CD14-positive monocyte (primary cell): ENCODE results near the gene ANGPTL4. TPM values are rescaled to one million over a fixed set of nuclear protein-coding genes. Genes with fewer than 3 reads are reported as not detected.

Experiments
- DNase-seq, 3 donors: peaks; one replicate each; pipeline ENCODE4 v3.0.0-alpha.2; 2011 to 2022
- H2AFZ ChIP-seq: 2 replicates; pipeline ENCODE4 v1.6.0; 2012; ENCODE audit warnings: mild to moderate bottlenecking, low read depth, low read length, inconsistent platforms; ENCODE audit not compliant: insufficient read depth, poor library complexity, severe bottlenecking
- H3K27ac ChIP-seq, 2 donors: 1 replicate in 1 of 2; 2 replicates in 1 of 2; pipeline ENCODE4 v1.5.1; 2012 to 2013; ENCODE audit warnings: low read length in 2 of 2, control low read depth in 1 of 2, inconsistent platforms in 1 of 2, low read depth in 1 of 2, mild to moderate bottlenecking in 1 of 2
- H3K27me3 ChIP-seq, 2 donors: one replicate each; pipeline versions ENCODE4 v1.6.0 to v1.6.1; 2011 to 2013; ENCODE audit warnings: low read length in 2 of 2; ENCODE audit not compliant: control insufficient read depth in 2 of 2, insufficient read depth in 2 of 2
- H3K36me3 ChIP-seq, 2 donors: replicated peaks in 1 of 2; 1 replicate in 1 of 2; 2 replicates in 1 of 2; pipeline versions ENCODE4 v1.5.1 to v1.6.1; 2012 to 2013; ENCODE audit warnings: low read length in 2 of 2, control low read depth in 1 of 2, inconsistent platforms in 1 of 2, mild to moderate bottlenecking in 1 of 2; ENCODE audit not compliant: insufficient read depth in 2 of 2, control insufficient read depth in 1 of 2
- H3K4me1 ChIP-seq, 2 donors: 1 replicate in 1 of 2; 2 replicates in 1 of 2; pipeline versions ENCODE4 v1.5.1 to v1.6.1; 2012 to 2013; ENCODE audit warnings: low read length in 2 of 2, control low read depth in 1 of 2, inconsistent platforms in 1 of 2, mild to moderate bottlenecking in 1 of 2, moderate library complexity in 1 of 2; ENCODE audit not compliant: insufficient read depth in 2 of 2, control insufficient read depth in 1 of 2
- H3K4me2 ChIP-seq: replicated peaks from 2 replicates; pipeline ENCODE3; 2012; ENCODE audit warnings: low read length, moderate library complexity, mild to moderate bottlenecking; ENCODE audit not compliant: poor library complexity, severe bottlenecking; ENCODE audit errors: extremely low read depth
- H3K4me3 ChIP-seq, 3 experiments: fragments of 200-600 bp in 1 of 3; sonication (generic) in 1 of 3; replicated peaks in 1 of 3; 1 replicate in 2 of 3; 2 replicates in 1 of 3; pipeline ENCODE4 v1.5.1; 2011 to 2013; ENCODE audit warnings: low read length in 3 of 3, mild to moderate bottlenecking in 3 of 3, control low read depth in 2 of 3, low read depth in 2 of 3, inconsistent platforms in 1 of 3, moderate library complexity in 1 of 3
- H3K79me2 ChIP-seq: 2 replicates; pipeline ENCODE4 v1.6.0; 2012; ENCODE audit warnings: mild to moderate bottlenecking, control low read depth, inconsistent platforms, low read length, moderate library complexity; ENCODE audit not compliant: insufficient read depth
- H3K9ac ChIP-seq: 2 replicates; pipeline ENCODE4 v1.6.0; 2017; ENCODE audit warnings: low read length, mild to moderate bottlenecking; ENCODE audit not compliant: insufficient read depth, poor library complexity, severe bottlenecking
- H3K9me3 ChIP-seq, 2 donors: replicated peaks in 1 of 2; 1 replicate in 1 of 2; 2 replicates in 1 of 2; pipeline versions ENCODE4 v1.5.1 to v1.6.1; 2012 to 2013; ENCODE audit warnings: low read length in 2 of 2, control low read depth in 1 of 2; ENCODE audit not compliant: control insufficient read depth in 1 of 2, insufficient read depth in 1 of 2
- H4K20me1 ChIP-seq: 2 replicates; pipeline ENCODE4 v1.6.0; 2012; ENCODE audit warnings: mild to moderate bottlenecking, low read length, control low read depth, moderate library complexity; ENCODE audit not compliant: insufficient read depth
- H3K27ac Mint-ChIP-seq, 7 donors: one replicate each; pipeline ENCODE4 v1.8.0; 2020; ENCODE audit warnings: mild to moderate bottlenecking in 7 of 7, mixed read lengths in 7 of 7, moderate library complexity in 6 of 7, inconsistent platforms in 2 of 7
- H3K27me3 Mint-ChIP-seq, 3 donors: one replicate each; pipeline ENCODE4 v1.8.0; 2021 to 2022; ENCODE audit warnings: low read depth in 3 of 3, mild to moderate bottlenecking in 3 of 3, mixed read lengths in 3 of 3, moderate library complexity in 3 of 3, inconsistent platforms in 1 of 3
- H3K36me3 Mint-ChIP-seq, 2 donors: one replicate each; pipeline ENCODE4 v1.8.0; 2020; ENCODE audit warnings: mixed read lengths in 2 of 2, inconsistent platforms in 1 of 2, mild to moderate bottlenecking in 1 of 2
- H3K4me1 Mint-ChIP-seq: one replicate; pipeline ENCODE4 v1.8.0; 2020; ENCODE audit warnings: mild to moderate bottlenecking, mixed read lengths
- H3K4me3 Mint-ChIP-seq, 2 donors: one replicate each; pipeline ENCODE4 v1.8.0; 2020; ENCODE audit warnings: mild to moderate bottlenecking in 2 of 2, mixed read lengths in 2 of 2, moderate library complexity in 1 of 2
- H3K9me3 Mint-ChIP-seq, 7 donors: one replicate each; pipeline ENCODE4 v1.8.0; 2020 to 2022; ENCODE audit warnings: mixed read lengths in 7 of 7, mild to moderate bottlenecking in 6 of 7, moderate library complexity in 6 of 7, inconsistent platforms in 2 of 7
- CTCF ChIP-seq: fragments of 200-600 bp; IDR thresholded peaks from one replicate; pipeline ENCODE4 v1.8.0; 2022; ENCODE audit warnings: antibody characterized with exemption, mild to moderate bottlenecking
- WGBS: methylation state at CpG from one replicate; pipeline ENCODE4 v1.1.5; 2013; ENCODE audit warnings: missing lambda C conversion rate; ENCODE audit not compliant: insufficient coverage; 5-methylcytosine and 5-hydroxymethylcytosine counted together
- intact Hi-C, 2 donors: fragments of 100-400 bp; cut with micrococcal nuclease; formaldehyde crosslinking; loops; one replicate each; pipeline versions ENCODE4 v1.15.0 to v1.15.1; 2023
- polyA plus RNA-seq, 3 donors: library from polyadenylated mRNA; depleted of rRNA in 1 of 3; unstranded in 2 of 3; stranded (reverse) in 1 of 3; fragments of 300-500 nt in 2 of 3; fragments of >200 nt in 1 of 3; fragmentation: Illumina TruSeq in 2 of 3; gene quantifications; 1 replicate in 2 of 3; 2 replicates in 1 of 3; pipeline ENCODE4 v1.2.3, GENCODE V29; 2012 to 2021

ANGPTL4 gene
- polyA plus RNA-seq, 3 donors, result not detected

GRCh38 chr19:8358948-8359347, 5.0 kb upstream of the ANGPTL4 start:
- Mint-ChIP-seq H3K4me1 (peaks cover 30% of the 10 kb centered on the region), H3K9me3 (peaks cover 0 to 8% (median 2%) of the 10 kb centered on the region in 7 donors), H3K27me3 (peaks cover 33 to 46% (median 45%) of the 10 kb centered on the region in 3 donors), H3K4me3 (no peak overlapping the region), H3K27ac (no peak overlapping the region), H3K36me3 (peaks cover 0 to 1% of the 10 kb centered on the region in 2 donors)
- no peaks in the 10 kb centered on the region for H4K20me1 ChIP-seq
- H3K4me1 ChIP-seq, result peaks cover 9 to 12% of the 10 kb centered on the region in 2 donors
- no peak overlapping the region for H2AFZ ChIP-seq
- H3K27ac ChIP-seq, result no peak overlapping the region
- no peak for TF ChIP-seq CTCF
- H3K79me2 ChIP-seq, result no peaks in the 10 kb centered on the region
- no peak overlapping the region for H3K4me2 ChIP-seq
- peaks cover 10 to 22% of the 10 kb centered on the region in 2 donors for H3K27me3 ChIP-seq
- no peaks in the 10 kb centered on the region for H3K36me3 ChIP-seq
- H3K9ac ChIP-seq, result no peak overlapping the region
- WGBS, result 100% methylated on average over 2 of the region's 6 CpGs
- no peak for DNase-seq
- H3K9me3 ChIP-seq, result peaks cover 0 to 8% of the 10 kb centered on the region in 2 donors
- intact Hi-C loops, result loop anchor here (5.0 to 10.0 kb wide), 2 partner anchors 38 to 216 kb away; partner anchors contain the start of gene MYO1F (in 1 of the 2)
- H3K4me3 ChIP-seq, result no peak overlapping the region

GRCh38 chr19:8360196-8360595, 3.8 kb upstream of the ANGPTL4 start:
- WGBS, result 79% methylated on average over 5 of the region's 8 CpGs
- H3K4me2 ChIP-seq, result no peak overlapping the region
- intact Hi-C loops, result no loop called here

More at GRCh38 chr19:8360196-8360595, 3.8 kb upstream of the ANGPTL4 start:
- Mint-ChIP-seq H3K27me3 (peaks cover 43 to 56% (median 52%) of the 10 kb centered on the region in 3 donors), H3K9me3 (peaks cover 0 to 11% (median 2%) of the 10 kb centered on the region in 7 donors), H3K27ac (no peak overlapping the region), H3K4me3 (peak overlapping the region in 1 of 2 donors; percentile 21), H3K4me1 (peaks cover 33% of the 10 kb centered on the region), H3K36me3 (peaks cover 0 to 1% of the 10 kb centered on the region in 2 donors)
- Histone ChIP-seq H4K20me1 (no peaks in the 10 kb centered on the region), H3K4me3 (no peak overlapping the region), H3K27me3 (peaks cover 12 to 35% of the 10 kb centered on the region in 2 donors), H3K9me3 (peaks cover 0 to 13% of the 10 kb centered on the region in 2 donors), H3K79me2 (no peaks in the 10 kb centered on the region), H3K9ac (no peak overlapping the region), H3K36me3 (no peaks in the 10 kb centered on the region), H3K27ac (no peak overlapping the region), H3K4me1 (peaks cover 14 to 15% of the 10 kb centered on the region in 2 donors), H2AFZ (no peak overlapping the region)
- DNase-seq, result no peak
- TF ChIP-seq CTCF, result no peak
